Measurements from ENCODE around the gene NOVA2. TPM values are rescaled to one million over a fixed set of nuclear protein-coding genes. Genes with fewer than 3 reads are reported as not detected.

NOVA2 gene
- total and polyA plus RNA-seq, 2 of the 8 experiments (the other 6 are each of a cell fraction or from before 2014, with no cell fraction given), result 3.2 to 24.6 TPM

- Histone ChIP-seq H2BK15ac (ENCODE audit: low read length) (no peak overlapping the region; the same call in 1 of the 2 replicates), H3K79me2 (ENCODE audit: control insufficient read depth in 1 of 2, insufficient read depth in 2 of 2, low read length in 2 of 2) (no peaks in the 10 kb centered on the region), H2AK5ac (ENCODE audit: low read depth, low read length) (no peak overlapping the region), H4K91ac (replicated peaks; ENCODE audit: insufficient read length, low read length) (peak overlapping the region; percentile 58), H3K56ac (replicated peaks; ENCODE audit: insufficient read length, low read depth, low read length) (peak overlapping the region; percentile 74), H3K36me3 (ENCODE audit: control insufficient read depth in 2 of 4, insufficient read depth in 4 of 4, low read length in 3 of 4) (peaks cover 0 to 8% (median 2%) of the 10 kb centered on the region in 4 experiments; a peak in 3 of 8 replicates), H2BK120ac (replicated peaks; ENCODE audit: low read depth, low read length) (no peak overlapping the region), H3K23me2 (ENCODE audit: low read depth, low read length) (peaks cover 22% of the 10 kb centered on the region; the same call in 1 of the 2 replicates), H4K8ac (ENCODE audit: extremely low read depth, insufficient read depth, low read length) (peak overlapping the region; percentile 35; the same call in 1 of the 2 replicates), H3K9me3 (ENCODE audit: insufficient read depth in 2 of 2, low read depth in 1 of 2, low read length in 1 of 2) (no peaks in the 10 kb centered on the region), H3K18ac (ENCODE audit: extremely low read depth, low read length) (peak overlapping the region; percentile 73), H3K23ac (ENCODE audit: insufficient read length) (no peak overlapping the region), H3K4ac (replicated peaks; ENCODE audit: insufficient read length, low read depth, low read length) (no peak overlapping the region), H2BK12ac (ENCODE audit: low read depth, low read length) (peak overlapping the region; percentile 22; the same call in 1 of the 2 replicates), H2BK5ac (ENCODE audit: low read depth, low read length) (peak overlapping the region; percentile 12; the same call in 1 of the 2 replicates), H4K5ac (ENCODE audit: insufficient read length, low read depth, low read length) (peak overlapping the region; percentile 80), H3K27ac (ENCODE audit: low read depth, low read length) (peak overlapping the region; percentile 43; the same call in 1 of the 2 replicates), H3K14ac (ENCODE audit: insufficient read length) (no peak overlapping the region), H3K4me3 (ENCODE audit: extremely low read depth in 1 of 4, insufficient read depth in 2 of 4, low read depth in 3 of 4, low read length in 4 of 4) (peak overlapping the region; percentile 48 to 76 (median 72)), H2BK20ac (ENCODE audit: low read length) (no peak overlapping the region), H3K4me2 (ENCODE audit: insufficient read depth in 1 of 2, low read depth in 2 of 2, low read length in 2 of 2) (peak overlapping the region; percentile 88 to 95), H3K4me1 (replicated peaks in 1 of 4; ENCODE audit: control insufficient read depth in 3 of 4, insufficient read depth in 4 of 4, low read length in 3 of 4) (peaks cover 0 to 2% (median under 1%) of the 10 kb centered on the region in 4 experiments; a peak in 3 of 7 replicates), H3K27me3 (replicated peaks in 1 of 4; ENCODE audit: control insufficient read depth in 3 of 4, extremely low read depth in 1 of 4, insufficient read depth in 3 of 4, low read length in 3 of 4) (peaks cover 0 to 16% (median 11%) of the 10 kb centered on the region in 4 experiments; a peak in 6 of 7 replicates), H3K79me1 (ENCODE audit: low read depth, low read length) (peaks cover 3% of the 10 kb centered on the region; the same call in 1 of the 2 replicates), H2AFZ (ENCODE audit: low read length) (peak overlapping the region; percentile 70; the same call in 1 of the 2 replicates), H3K9ac (replicated peaks in 1 of 4; ENCODE audit: extremely low read depth in 1 of 4, low read depth in 3 of 4, low read length in 3 of 4) (peak overlapping the region in 3 of 4 experiments; percentile 22 to 44 (median 35); a peak in 3 of 7 replicates), H4K20me1 (replicated peaks in 1 of 2; ENCODE audit: control insufficient read depth in 1 of 2, insufficient read depth in 2 of 2, low read length in 2 of 2) (peaks cover 2 to 10% of the 10 kb centered on the region in 2 experiments)
- WGBS, 2 experiments (ENCODE audit: extremely low coverage in 1 of 2, insufficient coverage in 1 of 2, insufficient read length in 1 of 2, insufficient replicate concordance in 2 of 2, low coverage in 1 of 2, low lambda C conversion rate in 2 of 2, missing lambda C conversion rate in 1 of 2), result 5% methylated on average over 69 of the region's 73 CpGs; no CpG with 5 or more reads in 1 of the 2 experiments
- DNase-seq (ENCODE audit: low read depth in 1 of 2, low spot score in 2 of 2) (peak; percentile 95 to 100), FAIRE-seq (peak; percentile 71)
- CTCF ChIA-PET (ENCODE audit: partially characterized antibody), result interaction anchor here (0.6 to 3.3 kb wide), 18 partner anchors 10 to 343 kb away, joined by 3 to 19 read pairs (median 4); partner anchors contain the start of genes IRF2BP1 and NANOS2
- POLR2A ChIA-PET (ENCODE audit: partially characterized antibody), result interaction anchor here (0.6 to 3.4 kb wide), 18 partner anchors 9 to 807 kb away, joined by 3 to 21 read pairs (median 4); partner anchors contain the start of genes DMWD, FOXA3, IRF2BP1 and NANOS2
- TF ChIP-seq SIX5 (IDR thresholded peaks at IDR 0.05; ENCODE audit: low read depth, low read length) (no peak), YY1 (IDR thresholded peaks at IDR 0.05; ENCODE audit: low read depth, low read length) (no peak), POU5F1 (IDR thresholded peaks at IDR 0.05; ENCODE audit: low read depth, low read length) (no peak), SUZ12 (IDR thresholded peaks at IDR 0.05; ENCODE audit: low read length) (no peak), SP2 (IDR thresholded peaks at IDR 0.05; ENCODE audit: low read length) (no peak), POLR2AphosphoS5 (IDR thresholded peaks at IDR 0.05; ENCODE audit: low read depth, low read length) (no peak), BRCA1 (IDR thresholded peaks at IDR 0.05; ENCODE audit: low read depth, low read length) (no peak), EGR1 (IDR thresholded peaks at IDR 0.05; ENCODE audit: borderline replicate concordance, low read depth, low read length) (no peak), JUND (IDR thresholded peaks at IDR 0.05; ENCODE audit: low read length) (no peak), NANOG (IDR thresholded peaks at IDR 0.05; ENCODE audit: insufficient read depth, low read depth, low read length, poor library complexity, severe bottlenecking) (no peak), CEBPB (IDR thresholded peaks at IDR 0.05; ENCODE audit: low read depth, low read length) (no peak)
These were observed 70.7 kb downstream of the NOVA2 start for GRCh38 chr19:45902651-45903625.
